KOPT-K1 (cell line): ENCODE results near the gene CREB1.
"Not testable (repeated sequence)": the region's sequence is repeated elsewhere in the genome, so short reads cannot be mapped to it uniquely, and the experiment has no call there.

Experiments
- H3K27ac ChIP-seq: fragments of 200-600 bp; sonication (generic); 2 replicates; pipeline ENCODE4 v1.5.1; 2016; ENCODE audit warnings: antibody characterized with exemption, mild to moderate bottlenecking, low read depth, low read length; ENCODE audit not compliant: poor library complexity, severe bottlenecking
- H3K36me3 ChIP-seq: fragments of 200-600 bp; sonication (generic); 2 replicates; pipeline ENCODE4 v1.5.1; 2017; ENCODE audit warnings: antibody characterized with exemption, mild to moderate bottlenecking, low read length, moderate library complexity; ENCODE audit not compliant: insufficient read depth
- H3K9me3 ChIP-seq: fragments of 200-600 bp; sonication (generic); 2 replicates; pipeline ENCODE4 v1.5.1; 2017; ENCODE audit warnings: antibody characterized with exemption, low read length, mild to moderate bottlenecking; ENCODE audit not compliant: insufficient read depth, poor library complexity, severe bottlenecking

Gene CREB1

DNA sequence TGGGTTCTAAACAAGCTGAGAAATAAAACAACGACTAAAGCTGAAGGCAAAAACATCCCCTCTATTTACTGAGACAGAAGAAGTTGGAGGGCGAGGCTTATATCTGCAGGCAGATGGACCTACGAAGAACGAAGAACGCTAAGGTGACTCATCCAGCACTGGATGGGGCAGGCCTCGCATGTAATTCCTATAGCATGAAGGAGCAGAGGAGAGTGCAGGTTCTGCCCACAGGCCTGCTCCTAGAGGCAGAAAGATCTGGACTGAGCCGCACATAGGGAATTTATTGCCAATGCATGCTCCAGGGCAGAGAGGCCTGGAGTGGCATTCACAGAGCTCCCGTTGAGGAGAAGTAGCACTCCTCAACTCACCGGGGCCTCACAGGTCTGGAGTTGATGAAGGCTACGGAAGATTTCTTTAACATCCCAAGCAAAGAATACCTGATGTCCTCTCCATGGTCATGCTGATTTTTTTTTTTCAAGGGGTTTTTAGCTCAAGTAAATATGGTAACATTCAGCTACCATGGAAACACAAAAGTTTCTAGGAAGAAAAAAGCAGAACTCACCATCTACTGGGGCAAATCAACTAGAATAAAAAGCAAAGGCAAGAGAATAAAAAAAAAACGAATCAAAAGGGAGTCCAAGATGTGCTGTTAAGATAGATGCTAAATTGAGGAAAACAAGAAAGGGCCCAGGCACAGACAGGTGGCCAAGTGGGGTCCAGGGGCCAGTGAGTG, 105.9 kb downstream of the CREB1 start:
- H3K36me3 ChIP-seq = no peaks in the 10 kb centered on the region
- no peak overlapping the region for H3K27ac ChIP-seq
- peaks cover 9% of the 10 kb centered on the region for H3K9me3 ChIP-seq

DNA sequence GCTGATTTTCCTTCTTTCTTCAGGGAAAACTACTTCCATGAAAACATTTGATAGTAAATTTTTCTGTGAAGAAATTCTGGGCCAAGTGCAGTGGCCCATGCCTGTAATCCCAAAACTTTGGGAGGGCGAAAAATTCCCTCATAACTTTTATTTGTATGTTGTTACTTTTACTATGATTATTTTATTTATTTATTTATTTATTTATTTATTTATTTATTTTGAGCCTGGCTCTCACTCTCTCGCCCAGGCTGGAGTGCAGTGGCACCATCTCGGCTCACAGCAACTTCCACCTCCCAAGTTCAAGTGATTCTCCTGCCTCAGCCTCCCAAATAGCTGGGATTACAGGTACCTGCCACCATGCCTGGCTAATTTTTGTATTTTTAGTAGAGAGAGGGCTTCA, 109.5 kb downstream of the CREB1 start:
- not testable (repeated sequence) for H3K36me3 ChIP-seq, H3K27ac ChIP-seq
- peaks cover 15% of the 10 kb centered on the region for H3K9me3 ChIP-seq

DNA sequence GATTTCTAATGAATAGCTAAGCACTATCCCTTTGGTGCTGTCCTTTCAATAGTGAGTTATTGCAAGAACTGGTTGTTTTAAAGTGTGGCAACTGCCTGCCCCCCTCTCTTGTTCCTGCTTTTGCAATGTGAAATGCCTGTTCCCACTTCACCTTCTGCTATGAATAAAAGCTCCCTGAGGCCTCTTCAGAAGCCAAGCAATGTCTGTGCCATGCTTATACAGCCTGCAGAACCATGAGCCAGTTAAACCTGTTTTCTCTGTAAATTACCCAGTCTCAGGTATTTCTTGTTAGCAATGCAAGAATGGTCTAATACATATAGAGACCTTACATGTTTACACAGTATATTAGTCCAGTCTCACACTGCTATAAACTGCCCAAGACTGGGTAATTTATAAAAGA, 110.4 kb downstream of the CREB1 start:
- Histone ChIP-seq H3K36me3 (no peaks in the 10 kb centered on the region), H3K27ac (no peak overlapping the region)

GRCh38 chr2:207640661-207641060, 110.9 kb downstream of the CREB1 start:
- no peak overlapping the region for H3K27ac ChIP-seq
- peaks cover 15% of the 10 kb centered on the region for H3K9me3 ChIP-seq
- H3K36me3 ChIP-seq = no peaks in the 10 kb centered on the region

More for the DNA sequence above, 110.4 kb downstream of the CREB1 start:
- H3K9me3 ChIP-seq = peaks cover 15% of the 10 kb centered on the region

DNA sequence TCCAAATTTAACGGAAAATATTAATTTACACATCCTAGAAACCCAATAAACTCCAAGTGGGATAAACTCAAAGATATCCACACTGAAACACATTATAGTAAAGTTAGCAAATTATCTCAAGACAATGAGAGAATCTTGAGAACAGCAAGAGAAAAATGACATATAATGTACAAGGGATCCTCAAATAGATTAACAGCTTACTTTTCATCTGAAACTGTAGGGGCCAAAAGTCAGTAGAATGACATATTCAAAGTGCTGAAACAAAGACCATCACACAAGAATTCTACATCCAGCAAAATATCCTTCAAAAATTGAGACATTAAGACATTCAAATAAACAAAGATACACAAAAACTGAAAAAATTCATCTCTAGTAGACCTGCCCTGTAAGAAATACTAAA, 114.1 kb downstream of the CREB1 start:
- no peaks in the 10 kb centered on the region for H3K36me3 ChIP-seq
- peaks cover 15% of the 10 kb centered on the region for H3K9me3 ChIP-seq
- H3K27ac ChIP-seq = no peak overlapping the region

- H3K9me3 ChIP-seq, H3K36me3 ChIP-seq, H3K27ac ChIP-seq: not testable (repeated sequence)
Measured at GRCh38 chr2:207646582-207646981, 116.8 kb downstream of the CREB1 start.
